ENCODE results near the gene KMT5C.

DNA sequence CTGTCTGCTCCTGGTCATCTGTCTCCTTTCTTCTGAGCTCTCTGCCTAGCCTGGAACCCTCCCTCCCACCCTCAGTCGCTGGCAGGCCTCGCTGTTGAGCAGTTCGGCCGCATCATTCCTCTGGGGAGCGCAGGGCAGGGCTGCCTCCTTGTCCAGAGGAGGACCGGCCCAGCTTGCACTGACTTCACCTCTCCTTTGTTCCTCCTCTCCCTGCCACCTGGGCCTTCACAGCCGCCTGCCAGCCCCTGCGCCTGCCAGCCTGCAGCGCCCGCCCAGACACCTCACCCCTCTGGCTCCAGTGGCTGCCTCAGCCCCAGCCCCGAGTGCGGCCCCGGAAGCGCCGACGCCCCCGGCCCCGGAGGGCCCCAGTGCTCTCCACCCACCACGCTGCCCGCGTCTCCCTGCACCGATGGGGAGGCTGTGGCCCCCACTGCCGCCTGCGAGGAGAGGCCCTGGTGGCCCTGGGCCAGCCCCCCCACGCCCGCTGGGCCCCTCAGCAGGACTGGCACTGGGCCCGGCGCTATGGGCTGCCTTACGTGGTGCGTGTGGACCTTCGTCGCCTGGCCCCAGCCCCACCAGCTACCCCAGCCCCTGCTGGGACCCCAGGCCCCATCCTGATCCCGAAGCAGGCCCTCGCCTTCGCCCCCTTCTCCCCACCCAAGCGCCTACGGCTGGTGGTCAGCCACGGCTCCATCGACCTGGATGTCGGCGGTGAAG lies 7.2 kb downstream of the KMT5C start:
- TF ChIP-seq EP300 (IDR thresholded peaks at IDR 0.05; ENCODE audit: low read depth) (no peak), POLR2AphosphoS5 (IDR thresholded peaks at IDR 0.05) (no peak)
- TF ChIP-seq, protein P1, sequence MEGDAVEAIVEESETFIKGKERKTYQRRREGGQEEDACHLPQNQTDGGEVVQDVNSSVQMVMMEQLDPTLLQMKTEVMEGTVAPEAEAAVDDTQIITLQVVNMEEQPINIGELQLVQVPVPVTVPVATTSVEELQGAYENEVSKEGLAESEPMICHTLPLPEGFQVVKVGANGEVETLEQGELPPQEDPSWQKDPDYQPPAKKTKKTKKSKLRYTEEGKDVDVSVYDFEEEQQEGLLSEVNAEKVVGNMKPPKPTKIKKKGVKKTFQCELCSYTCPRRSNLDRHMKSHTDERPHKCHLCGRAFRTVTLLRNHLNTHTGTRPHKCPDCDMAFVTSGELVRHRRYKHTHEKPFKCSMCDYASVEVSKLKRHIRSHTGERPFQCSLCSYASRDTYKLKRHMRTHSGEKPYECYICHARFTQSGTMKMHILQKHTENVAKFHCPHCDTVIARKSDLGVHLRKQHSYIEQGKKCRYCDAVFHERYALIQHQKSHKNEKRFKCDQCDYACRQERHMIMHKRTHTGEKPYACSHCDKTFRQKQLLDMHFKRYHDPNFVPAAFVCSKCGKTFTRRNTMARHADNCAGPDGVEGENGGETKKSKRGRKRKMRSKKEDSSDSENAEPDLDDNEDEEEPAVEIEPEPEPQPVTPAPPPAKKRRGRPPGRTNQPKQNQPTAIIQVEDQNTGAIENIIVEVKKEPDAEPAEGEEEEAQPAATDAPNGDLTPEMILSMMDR (IDR thresholded peaks at IDR 0.05) = no peak
